Adrenal gland (tissue), 5 donors: ENCODE measurements around the gene HOXC5.

Experiments used
- CTCF ChIP-seq, 6 experiments: fragments of 450-650 bp in 4 of 6; fragments of 200-600 bp in 2 of 6; sonication (generic) in 1 of 6; IDR thresholded peaks; 1 replicate in 5 of 6; 2 replicates in 1 of 6; pipeline versions ENCODE4 v1.5.1 to v1.8.0; 2016 to 2021; ENCODE audit warnings: antibody characterized with exemption in 6 of 6, mild to moderate bottlenecking in 2 of 6, moderate library complexity in 1 of 6
- POLR2A ChIP-seq, 2 donors: fragments of 450-650 bp; IDR thresholded peaks; one replicate each; pipeline ENCODE4 v1.6.1; 2017; ENCODE audit warnings: antibody characterized with exemption in 2 of 2, mild to moderate bottlenecking in 2 of 2, moderate library complexity in 1 of 2
- donor health status: DM: no; HTN: no; CAD: no.

GRCh38 chr12:54012631-54013409 lies 20.0 kb upstream of the HOXC5 start:
- TF ChIP-seq CTCF (IDR thresholded peaks at IDR 0.05) = no peak
- no peak for TF ChIP-seq POLR2A (IDR thresholded peaks at IDR 0.05)
